Amniotic stem cell (primary cell): Measurements from ENCODE around the gene MYO18B.
"Not testable (repeated sequence)": the region's sequence is repeated elsewhere in the genome, so short reads cannot be mapped to it uniquely, and the experiment has no call there.

ENCODE experiments used
- DNase-seq: peaks from one replicate; lab custom pipeline; 2025; lab: John Stamatoyannopoulos, UW

The MYO18B gene

GRCh38 chr22:25953276-25953675, 211.3 kb downstream of the MYO18B start:
- no peak for DNase-seq

GRCh38 chr22:25953919-25954318, 211.9 kb downstream of the MYO18B start:
- no peak for DNase-seq

GRCh38 chr22:25955323-25955722, 213.3 kb downstream of the MYO18B start:
- no peak for DNase-seq

GRCh38 chr22:25956801-25957200, 214.8 kb downstream of the MYO18B start:
- no peak for DNase-seq

- DNase-seq = no peak
Observed at GRCh38 chr22:25959818-25960774, 218.1 kb downstream of the MYO18B start.

- no peak for DNase-seq
Observed at GRCh38 chr22:25961699-25962098, 219.7 kb downstream of the MYO18B start.

- DNase-seq = no peak
Observed at GRCh38 chr22:25962711-25963110, 220.7 kb downstream of the MYO18B start.

GRCh38 chr22:25964961-25965730, 223.2 kb downstream of the MYO18B start:
- no peak for DNase-seq

GRCh38 chr22:25966448-25966913, 224.5 kb downstream of the MYO18B start:
- no peak for DNase-seq

- no peak for DNase-seq
Observed at GRCh38 chr22:25969286-25969685, 227.3 kb downstream of the MYO18B start.

GRCh38 chr22:25969901-25970300, 227.9 kb downstream of the MYO18B start:
- DNase-seq = no peak

GRCh38 chr22:25970374-25970911, 228.5 kb downstream of the MYO18B start:
- no peak for DNase-seq

GRCh38 chr22:25970999-25971811, 229.2 kb downstream of the MYO18B start:
- DNase-seq = no peak

- DNase-seq = no peak
Observed at GRCh38 chr22:25972397-25972796, 230.4 kb downstream of the MYO18B start.

- no peak for DNase-seq
Observed at GRCh38 chr22:25976356-25976755, 234.4 kb downstream of the MYO18B start.

GRCh38 chr22:25979968-25980367, 238.0 kb downstream of the MYO18B start:
- no peak for DNase-seq

- not testable (repeated sequence) for DNase-seq
Observed at GRCh38 chr22:25984911-25985310, 242.9 kb downstream of the MYO18B start.

GRCh38 chr22:25987948-25988347, 246.0 kb downstream of the MYO18B start:
- DNase-seq = no peak

GRCh38 chr22:25990940-25991339, 249.0 kb downstream of the MYO18B start:
- DNase-seq = no peak

- no peak for DNase-seq
Observed at GRCh38 chr22:25992331-25992730, 250.3 kb downstream of the MYO18B start.

GRCh38 chr22:25996669-25997068, 254.7 kb downstream of the MYO18B start:
- no peak for DNase-seq
